Common myeloid progenitor, CD34-positive (primary cell): ENCODE measurements around the gene AAMDC.
"Not testable (repeated sequence)": the region's sequence is repeated elsewhere in the genome, so short reads cannot be mapped to it uniquely, and the experiment has no call there.

Experiments used
- CTCF ChIA-PET: fragments of 350-600 bp; sonication (Branson Sonifier 250); formaldehyde crosslinking; loops from one replicate; lab custom pipeline; 2021; ENCODE audit warnings: antibody characterized with exemption; lab: Charles Lee
- POLR2A ChIA-PET: fragments of 350-600 bp; sonication (Branson Sonifier 250); formaldehyde crosslinking; loops from one replicate; lab custom pipeline; 2021; ENCODE audit warnings: antibody characterized with exemption; lab: Charles Lee
- DNase-seq, 3 donors: peaks; one replicate each; pipeline versions ENCODE4 v3.0.0 to v3.0.0-alpha.2; 2013
- H3K27ac ChIP-seq, 2 experiments: 1 replicate in 1 of 2; 2 replicates in 1 of 2; pipeline ENCODE4 v1.7.0; 2013; ENCODE audit warnings: inconsistent platforms in 2 of 2, low read length in 2 of 2, mild to moderate bottlenecking in 2 of 2, low read depth in 1 of 2, moderate library complexity in 1 of 2; ENCODE audit not compliant: severe bottlenecking in 2 of 2, insufficient read depth in 1 of 2, poor library complexity in 1 of 2
- H3K27me3 ChIP-seq, 5 experiments: replicated peaks in 2 of 5; 1 replicate in 3 of 5; 2 replicates in 2 of 5; pipeline versions ENCODE4 v1.6.1 to v1.7.0; 2013; ENCODE audit warnings: low read length in 4 of 5, mild to moderate bottlenecking in 2 of 5, moderate library complexity in 2 of 5, inconsistent platforms in 1 of 5; ENCODE audit not compliant: insufficient read depth in 5 of 5, control insufficient read depth in 4 of 5
- H3K36me3 ChIP-seq, 4 experiments: 1 replicate in 2 of 4; 2 replicates in 2 of 4; pipeline versions ENCODE4 v1.6.1 to v1.7.0; 2013; ENCODE audit warnings: low read length in 3 of 4, control low read depth in 1 of 4, mild to moderate bottlenecking in 1 of 4; ENCODE audit not compliant: control insufficient read depth in 4 of 4, insufficient read depth in 4 of 4
- H3K4me1 ChIP-seq, 4 experiments: 1 replicate in 3 of 4; 2 replicates in 1 of 4; pipeline versions ENCODE4 v1.6.1 to v1.7.1; 2013; ENCODE audit warnings: low read length in 3 of 4, mild to moderate bottlenecking in 3 of 4, control low read depth in 1 of 4, inconsistent platforms in 1 of 4, moderate library complexity in 1 of 4; ENCODE audit not compliant: control insufficient read depth in 4 of 4, insufficient read depth in 4 of 4; ENCODE audit errors: control extremely low read depth in 1 of 4
- H3K4me3 ChIP-seq, 7 experiments: 1 replicate in 4 of 7; 2 replicates in 3 of 7; pipeline versions ENCODE4 v1.5.1 to v1.7.0; 2013; ENCODE audit warnings: mild to moderate bottlenecking in 7 of 7, low read length in 6 of 7, moderate library complexity in 6 of 7, inconsistent platforms in 2 of 7, low read depth in 2 of 7, control low read depth in 1 of 7; ENCODE audit not compliant: insufficient read depth in 4 of 7, control insufficient read depth in 1 of 7; ENCODE audit errors: extremely low read depth in 1 of 7
- H3K9me3 ChIP-seq, 5 experiments: 1 replicate in 4 of 5; 2 replicates in 1 of 5; pipeline versions ENCODE4 v1.6.1 to v1.7.1; 2013; ENCODE audit warnings: low read length in 4 of 5, mild to moderate bottlenecking in 2 of 5, inconsistent platforms in 1 of 5, low read depth in 1 of 5, moderate library complexity in 1 of 5; ENCODE audit not compliant: control insufficient read depth in 4 of 5, insufficient read depth in 2 of 5; ENCODE audit errors: control extremely low read depth in 1 of 5
- WGBS: methylation state at CpG from one replicate; pipeline ENCODE4 v1.1.5; 2013; ENCODE audit not compliant: insufficient coverage; 5-methylcytosine and 5-hydroxymethylcytosine counted together

AAMDC gene

GRCh38 chr11:77861444-77861843 is 40.5 kb downstream of the AAMDC start:
- H3K9me3 ChIP-seq, DNase-seq, H3K4me3 ChIP-seq, CTCF ChIA-PET, H3K4me1 ChIP-seq, H3K27ac ChIP-seq, POLR2A ChIA-PET, H3K27me3 ChIP-seq: not testable (repeated sequence)
- 97% methylated on average over 7 of the region's 10 CpGs for WGBS
- H3K36me3 ChIP-seq = peaks cover 6 to 15% (median 9%) of the 10 kb centered on the region in 4 experiments

GRCh38 chr11:77865805-77866204 is 44.9 kb downstream of the AAMDC start:
- ChIA-PET POLR2A (no interaction called here), CTCF (no interaction called here)
- DNase-seq = no peak

GRCh38 chr11:77866336-77866735 is 45.4 kb downstream of the AAMDC start:
- peaks cover 4 to 22% (median 13%) of the 10 kb centered on the region in 4 experiments for H3K36me3 ChIP-seq
- POLR2A ChIA-PET = no interaction called here

More at GRCh38 chr11:77865805-77866204, 44.9 kb downstream of the AAMDC start:
- Histone ChIP-seq H3K27ac (no peak overlapping the region), H3K4me1 (no peaks in the 10 kb centered on the region), H3K9me3 (no peaks in the 10 kb centered on the region), H3K36me3 (peaks cover 4 to 20% (median 13%) of the 10 kb centered on the region in 4 experiments), H3K27me3 (no peaks in the 10 kb centered on the region), H3K4me3 (no peak overlapping the region)
- WGBS = no CpG with 5 or more reads among the region's 1 CpG

GRCh38 chr11:77868744-77869143 is 47.8 kb downstream of the AAMDC start:
- Histone ChIP-seq H3K27ac (no peak overlapping the region), H3K4me3 (no peak overlapping the region), H3K27me3 (no peaks in the 10 kb centered on the region), H3K4me1 (no peaks in the 10 kb centered on the region), H3K36me3 (peaks cover 10 to 29% (median 15%) of the 10 kb centered on the region in 4 experiments), H3K9me3 (no peaks in the 10 kb centered on the region)
- ChIA-PET POLR2A (no interaction called here), CTCF (no interaction called here)
- no peak for DNase-seq
- WGBS = 89% methylated on average over 3 of the region's 4 CpGs

More at GRCh38 chr11:77866336-77866735, 45.4 kb downstream of the AAMDC start:
- Histone ChIP-seq H3K27ac (no peak overlapping the region), H3K27me3 (no peaks in the 10 kb centered on the region), H3K4me1 (no peaks in the 10 kb centered on the region), H3K9me3 (no peaks in the 10 kb centered on the region), H3K4me3 (no peak overlapping the region)
- CTCF ChIA-PET = no interaction called here
- DNase-seq = no peak
- no CpG with 5 or more reads among the region's 1 CpG for WGBS

- CTCF ChIA-PET = interaction anchor here (0.9 to 1.3 kb wide), 2 partner anchors 25 to 82 kb away, joined by 3 read pairs; no protein-coding TSS in a partner anchor
- H3K9me3 ChIP-seq = no peaks in the 10 kb centered on the region
- POLR2A ChIA-PET = no interaction called here
- WGBS = no CpG with 5 or more reads among the region's 3 CpGs
- no peaks in the 10 kb centered on the region for H3K4me1 ChIP-seq
- no peaks in the 10 kb centered on the region for H3K27me3 ChIP-seq
- H3K27ac ChIP-seq = no peak overlapping the region
- peaks cover 15 to 44% (median 34%) of the 10 kb centered on the region in 4 experiments for H3K36me3 ChIP-seq
- no peak for DNase-seq
- H3K4me3 ChIP-seq = no peak overlapping the region
Observed at GRCh38 chr11:77871855-77872254, 50.9 kb downstream of the AAMDC start.

GRCh38 chr11:77873345-77873744 is 52.4 kb downstream of the AAMDC start:
- Histone ChIP-seq H3K4me1 (no peaks in the 10 kb centered on the region), H3K27ac (no peak overlapping the region), H3K36me3 (peaks cover 19 to 45% (median 39%) of the 10 kb centered on the region in 4 experiments), H3K4me3 (no peak overlapping the region), H3K27me3 (no peaks in the 10 kb centered on the region), H3K9me3 (no peaks in the 10 kb centered on the region)
- ChIA-PET POLR2A (no interaction called here), CTCF (interaction anchor here (1.4 kb wide), 1 partner anchor 9 kb away, joined by 4 read pairs; no protein-coding TSS in a partner anchor)
- WGBS = no CpG with 5 or more reads among the region's 1 CpG
- no peak for DNase-seq

GRCh38 chr11:77874206-77874605 is 53.3 kb downstream of the AAMDC start:
- no peak overlapping the region for H3K27ac ChIP-seq
- H3K4me1 ChIP-seq = peaks cover 0 to 4% (median under 1%) of the 10 kb centered on the region in 4 experiments
- POLR2A ChIA-PET = no interaction called here
- H3K9me3 ChIP-seq = no peaks in the 10 kb centered on the region
- 100% methylated on average over 2 of the region's 3 CpGs for WGBS
- DNase-seq = no peak
- no peaks in the 10 kb centered on the region for H3K27me3 ChIP-seq
- H3K36me3 ChIP-seq = peaks cover 24 to 44% (median 43%) of the 10 kb centered on the region in 4 experiments
- H3K4me3 ChIP-seq = no peak overlapping the region
- CTCF ChIA-PET = interaction anchor here (1.4 kb wide), 1 partner anchor 8 kb away, joined by 4 read pairs; no protein-coding TSS in a partner anchor
